ENCODE results near the gene PRKN.

- TF ChIP-seq ARHGAP35 (IDR thresholded peaks at IDR 0.05; ENCODE audit: partially characterized antibody) (no peak), CC2D1A (IDR thresholded peaks at IDR 0.05) (no peak), CTCF (IDR thresholded peaks at IDR 0.05 in 2 of 3, conservative IDR thresholded peaks at IDR 0.05 in 1 of 3; ENCODE audit: insufficient read depth in 2 of 3, low read depth in 1 of 3, low read length in 3 of 3) (no peak), FOS (IDR thresholded peaks at IDR 0.05; ENCODE audit: extremely low read depth, insufficient read length) (no peak), HES1 (IDR thresholded peaks at IDR 0.05; ENCODE audit: low read depth) (no peak), CREM (IDR thresholded peaks at IDR 0.05; ENCODE audit: low read depth) (no peak), GABPB1 (CRISPR knock-in tag; IDR thresholded peaks at IDR 0.05) (no peak), XRCC5 (IDR thresholded peaks at IDR 0.05; ENCODE audit: low read depth, low read length) (no peak), GABPA (tag; conservative IDR thresholded peaks at IDR 0.05; ENCODE audit: low read depth) (no peak), FOXM1 (IDR thresholded peaks at IDR 0.05; ENCODE audit: low read depth) (no peak), FOXM1 (CRISPR knock-in tag; IDR thresholded peaks at IDR 0.05; ENCODE audit: low read depth) (no peak), POLR2A (conservative IDR thresholded peaks at IDR 0.05) (no peak), ZBTB7A (IDR thresholded peaks at IDR 0.05; ENCODE audit: borderline replicate concordance, control insufficient read depth, low read depth, low read length) (no peak)
Measured at GRCh38 chr6:161546632-161547031, 1180.9 kb downstream of the PRKN start.
